CD4-positive, alpha-beta T cell treated with Interleukin-4 for 4 hours (primary cell): ENCODE measurements around the gene FGF3.

ENCODE experiments used
- DNase-seq: peaks from one replicate; pipeline ENCODE4 v3.0.0-alpha.2; 2020

The FGF3 gene

DNA sequence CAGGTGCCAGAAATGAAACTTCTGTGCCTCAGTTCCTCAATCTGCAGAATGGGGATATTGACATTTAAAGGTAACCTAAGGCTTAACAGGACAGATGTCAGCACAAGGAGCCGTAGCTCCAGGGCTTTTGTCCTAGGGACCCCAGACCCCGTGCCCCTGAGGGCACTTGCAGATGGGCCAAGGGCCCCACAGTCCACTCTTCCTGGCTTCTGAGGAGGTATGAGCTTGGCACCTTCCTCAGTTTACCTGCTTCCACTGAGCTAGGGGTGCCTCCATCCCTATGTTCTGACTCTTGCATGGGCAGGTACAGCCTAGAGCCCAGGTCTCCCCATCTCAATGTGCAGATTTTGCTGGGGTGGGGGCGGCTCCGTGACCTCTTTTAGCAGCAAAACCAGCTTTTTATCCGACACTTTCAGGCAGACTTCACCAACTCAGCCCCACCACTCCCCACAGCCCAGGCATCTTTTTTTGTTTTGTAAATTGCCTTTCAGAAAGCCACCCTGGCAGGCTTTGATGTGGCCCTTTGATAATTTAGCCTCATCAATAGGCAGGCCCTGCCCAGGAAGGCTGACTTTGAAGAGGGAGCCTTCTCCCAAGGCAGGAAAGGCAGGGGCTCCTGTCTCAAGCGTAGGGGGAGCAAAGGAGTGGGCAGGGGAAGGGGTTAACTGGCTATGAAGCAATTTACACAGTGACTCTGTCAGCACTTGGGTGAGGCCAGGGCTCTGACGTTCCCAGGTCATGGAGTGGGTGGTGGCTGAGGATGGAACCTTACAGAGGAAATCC lies 23.7 kb upstream of the FGF3 start:
- no peak for DNase-seq

DNA sequence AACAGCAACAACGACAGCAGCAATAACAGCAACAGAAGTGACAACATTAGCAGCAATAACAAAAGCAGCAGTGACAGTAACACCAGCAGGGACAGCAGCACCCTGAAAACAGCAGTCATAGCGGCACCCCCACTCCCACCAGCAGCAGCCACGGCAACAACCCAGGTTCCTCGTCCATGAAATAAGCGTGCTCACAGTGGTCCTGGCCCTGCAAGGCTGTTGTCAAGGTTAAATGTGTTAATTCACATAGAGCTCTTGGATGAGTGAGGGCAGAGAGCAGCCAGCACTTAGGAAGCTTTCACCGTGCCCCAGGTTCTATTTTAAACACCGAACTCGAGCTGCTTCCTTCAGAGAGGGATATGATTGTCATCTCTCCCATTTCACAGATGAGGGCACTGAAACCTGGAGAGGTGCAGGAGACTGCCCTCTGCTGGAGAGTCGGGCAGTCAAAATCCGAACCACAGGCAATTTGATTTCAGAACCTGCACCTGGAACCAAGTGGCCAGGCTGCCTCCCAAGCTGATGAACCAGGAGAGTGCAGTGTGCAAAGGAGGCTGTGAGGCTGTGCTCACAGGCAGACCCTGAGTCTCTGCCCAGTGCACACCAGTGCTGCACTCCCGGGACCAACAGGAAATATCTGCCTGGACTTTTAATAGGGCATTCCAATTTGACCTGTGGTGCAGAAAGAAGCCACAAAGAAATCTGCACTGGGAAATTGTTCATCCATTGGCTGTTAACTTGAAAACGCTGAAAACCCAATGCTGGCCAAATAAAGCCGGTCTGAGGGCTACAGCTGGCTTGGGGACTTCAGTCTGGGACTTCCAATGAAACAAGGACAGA lies 22.9 kb upstream of the FGF3 start:
- DNase-seq, result no peak

DNA sequence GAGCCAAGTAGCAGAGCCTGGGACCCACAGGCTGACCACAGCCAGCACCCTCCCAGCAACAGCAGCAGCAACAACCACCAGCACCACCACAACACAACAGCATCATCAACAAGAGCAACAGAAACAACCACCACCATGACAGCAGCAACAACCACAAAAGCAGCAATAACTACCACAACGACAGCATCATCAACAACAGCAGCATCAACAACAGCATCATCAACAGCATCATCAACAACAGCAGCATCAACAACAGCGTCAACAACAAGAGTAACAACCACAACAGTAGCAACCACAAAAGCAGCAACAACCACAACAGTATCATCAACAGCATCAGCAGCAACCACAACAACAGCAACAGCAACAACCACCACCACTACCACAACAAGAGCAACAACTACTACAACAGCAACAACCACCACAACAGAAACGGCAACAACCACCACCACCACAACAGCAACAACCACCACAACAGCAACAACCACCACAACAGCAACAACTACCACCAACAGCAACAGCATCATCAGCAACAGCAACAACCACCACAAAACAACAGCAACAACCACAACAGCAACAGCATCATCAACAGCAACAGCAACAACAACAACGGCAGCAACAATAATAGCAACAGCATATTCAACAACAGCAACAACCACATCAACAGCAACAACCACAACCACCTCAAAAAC lies 22.1 kb upstream of the FGF3 start:
- DNase-seq, result no peak

DNA sequence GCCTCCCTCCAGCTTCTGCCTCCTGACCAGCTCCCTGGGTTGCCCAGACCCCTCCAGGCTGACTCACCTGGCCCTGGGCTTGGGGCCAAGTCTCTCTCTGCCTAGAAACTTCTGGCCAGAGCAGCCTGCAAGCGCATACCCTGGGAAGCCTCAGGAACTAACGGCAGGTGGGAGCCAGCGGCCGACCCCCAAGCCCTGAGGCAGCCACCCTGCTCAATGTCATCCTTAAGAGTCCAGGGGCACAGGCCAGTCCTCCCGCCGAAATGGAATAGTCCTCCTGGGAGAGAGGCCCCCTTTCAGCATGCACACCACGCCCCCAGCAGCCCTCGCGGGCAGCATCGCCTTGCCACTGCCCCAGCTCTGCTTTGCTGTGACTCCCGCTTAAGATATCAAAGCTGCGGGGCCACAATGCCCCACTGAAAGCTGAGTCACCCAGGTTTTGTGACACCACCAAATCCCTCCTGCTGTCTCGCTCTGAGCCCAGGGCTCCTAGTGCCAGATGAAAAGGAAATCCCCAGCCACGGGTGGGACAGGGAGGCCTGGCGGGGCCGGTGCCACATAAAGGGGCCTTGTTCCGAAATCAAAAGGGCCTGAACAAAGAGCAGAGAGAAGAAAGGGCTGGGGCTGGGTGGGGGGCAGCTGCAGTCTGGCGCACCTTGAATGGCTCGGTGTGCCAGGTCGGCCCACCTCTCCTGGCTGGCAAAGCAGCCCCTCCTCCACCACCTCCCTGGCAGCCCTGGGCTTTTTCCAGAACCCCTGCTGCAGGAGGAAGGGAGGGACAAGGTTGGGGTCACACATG lies 21.4 kb upstream of the FGF3 start:
- DNase-seq, result no peak

DNA sequence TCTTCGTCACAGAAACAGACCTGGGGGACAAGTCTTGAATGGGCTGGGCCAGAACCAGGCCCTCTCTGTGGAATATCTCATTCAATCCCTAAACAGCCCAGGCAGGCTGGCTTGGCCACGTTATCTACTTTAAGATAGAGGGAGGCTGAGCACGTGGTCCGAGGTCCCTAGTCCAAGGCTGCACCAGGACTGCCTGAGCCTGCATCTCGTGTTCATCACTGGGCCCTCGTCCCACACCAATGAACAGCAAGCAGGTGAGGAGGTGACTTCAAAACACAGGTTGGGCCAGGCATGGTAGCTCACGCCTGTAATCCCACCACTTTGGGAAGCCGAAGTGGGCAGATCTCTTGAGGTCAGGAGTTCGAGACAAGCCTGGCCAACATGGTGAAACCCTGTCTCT lies 20.3 kb upstream of the FGF3 start:
- DNase-seq, result no peak

DNA sequence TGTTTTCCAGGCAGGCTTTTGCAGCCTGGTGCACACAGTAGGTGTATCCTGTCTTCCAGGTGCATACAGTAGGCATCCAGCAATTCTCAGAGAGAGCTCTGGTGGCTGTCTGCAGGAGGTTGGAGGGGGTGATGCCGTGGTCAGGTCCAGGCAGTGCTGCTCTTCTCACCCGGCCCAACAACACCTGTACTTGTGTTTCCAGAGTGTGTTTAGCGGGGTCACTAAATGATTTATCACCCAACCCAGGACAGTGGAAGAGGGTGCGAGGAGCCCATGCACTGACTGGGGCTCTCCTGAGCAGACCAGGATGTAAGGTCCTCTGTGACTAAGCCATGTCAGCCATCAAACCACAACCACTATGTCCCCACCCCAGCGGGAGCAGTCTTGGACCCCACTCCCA lies 18.6 kb upstream of the FGF3 start:
- no peak for DNase-seq

DNA sequence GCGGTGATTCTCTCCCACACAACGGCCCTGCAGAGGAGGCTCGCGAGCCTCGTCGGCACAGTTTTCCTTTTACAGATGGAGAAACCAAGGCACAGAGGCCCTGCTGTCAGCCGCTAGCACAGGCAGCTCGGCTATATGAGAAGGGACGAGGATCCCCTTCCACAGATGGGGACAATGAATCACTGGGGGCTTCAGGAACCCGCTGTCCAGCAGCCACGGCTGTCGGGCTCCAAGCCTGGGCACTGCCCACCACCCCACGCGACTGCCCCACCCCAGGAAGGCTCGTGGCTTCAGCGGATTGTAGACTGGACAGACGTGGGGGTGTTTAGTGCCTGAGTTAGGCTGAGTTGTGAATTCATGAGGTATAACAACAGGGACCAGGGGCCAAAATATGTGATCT lies 17.2 kb upstream of the FGF3 start:
- no peak for DNase-seq

DNA sequence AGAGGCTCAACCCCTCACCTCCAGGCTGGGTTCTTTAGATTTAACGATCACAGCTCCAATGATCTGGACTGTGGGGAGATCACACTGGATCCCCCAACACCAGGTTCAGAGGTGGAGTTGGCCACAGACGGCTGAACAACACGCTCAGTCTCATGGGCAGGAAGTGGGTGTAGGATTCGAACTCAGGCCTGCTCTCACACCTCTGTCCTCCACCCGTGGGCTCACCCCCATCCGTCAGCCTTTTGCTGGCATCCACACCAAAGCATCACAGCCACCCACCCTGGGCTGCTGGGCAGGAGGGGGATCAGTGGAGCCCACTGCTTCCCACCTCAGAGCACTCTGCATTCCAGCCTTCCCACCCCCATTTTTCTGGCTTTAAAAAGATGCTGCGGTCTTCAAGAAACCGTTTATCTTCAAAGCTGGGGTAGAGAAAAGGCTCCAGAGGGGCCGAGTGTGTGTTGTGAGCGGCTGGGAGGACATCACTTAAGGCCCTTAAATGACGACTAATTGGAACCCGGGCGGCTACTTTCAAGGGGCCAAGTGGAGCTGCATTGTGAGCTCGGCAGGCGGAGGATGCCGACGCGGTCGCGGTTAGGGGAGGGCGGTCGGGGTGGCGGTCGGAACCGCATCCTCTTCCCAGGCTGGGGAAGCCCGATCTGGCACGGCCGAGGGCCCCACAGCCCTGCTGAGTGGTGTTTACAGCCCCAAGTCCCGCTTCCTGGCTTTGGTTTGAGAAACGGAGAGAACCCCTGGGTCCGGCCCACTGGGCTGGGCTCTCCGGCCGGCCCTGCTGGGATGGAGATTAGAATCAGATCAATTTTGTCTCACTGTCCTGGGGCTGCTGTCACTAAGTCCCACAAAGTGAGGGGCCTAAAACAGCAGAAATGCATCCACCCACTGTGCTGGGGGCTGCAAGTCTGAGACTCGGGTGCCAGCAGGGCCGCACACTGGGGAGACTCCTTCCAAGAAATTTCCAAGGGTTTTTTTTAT lies 15.9 kb upstream of the FGF3 start:
- DNase-seq, result no peak

DNA sequence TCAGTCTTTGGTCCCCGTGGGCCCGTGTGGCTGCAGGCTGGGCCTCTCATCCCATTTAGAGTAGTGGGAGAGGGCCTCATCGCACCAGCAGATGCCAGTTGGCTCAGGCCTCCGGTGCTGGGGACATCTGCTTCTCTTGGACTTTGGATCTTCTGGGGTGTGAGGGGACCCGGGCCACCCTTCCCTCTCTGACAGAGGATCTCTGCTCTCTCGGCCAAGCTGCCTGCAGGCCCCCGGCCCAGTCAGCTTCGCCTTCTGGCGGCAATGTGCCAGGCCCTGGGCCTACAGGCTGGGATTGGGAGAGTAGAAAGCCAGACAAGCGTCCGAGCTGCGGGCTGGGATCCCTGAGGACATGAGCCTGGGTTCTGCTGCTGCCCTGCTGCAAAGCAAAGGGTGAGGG lies 15.0 kb upstream of the FGF3 start:
- no peak for DNase-seq

DNA sequence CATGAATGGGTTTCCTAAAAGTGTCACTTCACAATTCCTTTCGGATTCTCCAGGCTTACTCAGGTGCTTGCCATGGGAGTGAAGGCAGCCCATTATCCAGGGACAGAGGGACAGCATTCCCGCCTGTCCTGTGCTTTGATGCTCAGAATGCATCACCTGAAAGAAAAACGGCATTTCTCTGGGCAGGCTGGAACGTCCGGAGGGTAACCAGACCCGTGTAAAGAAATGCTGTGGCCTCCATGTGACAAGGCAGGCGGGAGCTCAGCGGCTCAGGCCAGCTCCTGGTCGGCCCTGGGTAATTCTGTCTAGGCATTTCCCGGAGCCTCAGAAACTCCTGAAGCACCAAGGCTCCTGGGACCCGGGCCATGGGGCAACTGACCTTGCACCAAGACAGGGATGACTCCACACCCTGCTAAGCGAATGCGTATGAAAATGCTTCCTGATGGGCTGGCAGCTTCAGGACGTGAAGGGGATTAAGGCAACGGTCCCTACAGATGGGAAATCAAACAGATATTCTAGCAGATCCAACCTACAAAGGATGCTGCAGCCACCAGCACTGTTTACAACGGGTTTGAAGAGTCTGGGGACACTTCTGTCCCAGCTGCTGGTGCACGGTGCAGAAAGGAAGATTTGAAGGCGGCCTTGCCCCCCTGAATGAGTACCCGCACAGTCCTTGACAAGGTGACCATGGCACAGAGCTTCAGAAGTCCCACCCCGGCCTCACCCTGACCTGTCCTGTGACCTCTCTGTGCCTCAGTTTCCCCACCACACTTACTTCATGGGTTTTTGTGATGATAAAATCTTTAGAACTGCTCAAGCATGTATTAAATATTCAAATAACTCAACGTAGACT lies 13.6 kb upstream of the FGF3 start:
- no peak for DNase-seq

DNA sequence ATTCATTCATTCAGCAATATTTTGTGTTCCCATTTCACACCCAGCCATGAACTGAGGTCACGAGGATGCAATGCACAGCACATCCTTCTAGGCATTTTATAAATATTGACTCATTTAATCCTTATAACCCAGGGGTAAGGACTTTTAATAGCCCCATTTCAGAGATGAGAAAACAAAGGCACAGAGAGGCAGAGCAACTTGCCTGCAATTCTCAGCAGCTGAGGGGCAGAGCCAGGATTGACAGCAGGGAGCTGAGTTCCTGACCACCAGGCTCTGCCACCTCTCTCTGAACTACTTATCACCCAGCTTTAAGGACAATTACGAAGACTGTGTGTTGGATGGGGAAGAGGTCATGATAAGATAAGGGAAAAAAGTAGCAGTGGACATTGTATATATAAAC lies 12.8 kb upstream of the FGF3 start:
- DNase-seq, result no peak

DNA sequence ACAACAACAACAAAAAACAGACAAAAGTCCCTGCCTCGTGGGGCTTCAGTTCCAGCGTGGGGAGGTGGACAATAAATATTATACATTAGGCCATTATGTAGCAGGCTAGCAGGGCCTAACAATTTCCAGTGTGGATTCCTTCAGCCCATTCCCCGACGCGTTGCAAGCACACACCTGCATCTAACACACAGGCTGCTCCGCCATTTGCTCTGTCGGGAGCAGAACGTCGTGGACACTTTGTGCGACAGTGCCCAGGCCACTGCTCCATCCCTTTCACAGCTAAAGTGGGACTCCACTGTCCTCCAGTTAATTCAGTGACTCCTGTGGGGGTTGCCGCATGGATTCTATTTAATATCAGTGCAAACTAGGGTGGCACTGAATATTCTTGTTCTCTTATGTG lies 10.9 kb upstream of the FGF3 start:
- no peak for DNase-seq

DNA sequence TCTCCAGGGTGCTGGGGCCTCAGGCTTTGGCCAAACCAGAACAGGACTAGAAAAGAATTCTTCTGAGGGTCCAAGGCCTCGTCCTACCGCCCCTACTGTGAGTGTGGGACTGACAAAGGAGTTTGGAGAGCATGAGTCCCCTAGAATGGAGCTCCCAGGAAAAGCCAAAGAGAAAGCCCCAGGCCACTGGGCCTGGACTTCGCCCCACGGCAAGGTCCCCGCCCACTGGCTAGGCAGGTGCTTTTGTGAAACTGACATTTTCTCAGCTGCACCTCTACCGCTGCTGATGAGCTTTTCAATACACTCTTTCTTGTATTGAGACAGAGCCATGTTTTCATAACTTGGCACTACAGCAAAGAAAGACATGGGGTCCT lies 9.7 kb upstream of the FGF3 start:
- no peak for DNase-seq

DNA sequence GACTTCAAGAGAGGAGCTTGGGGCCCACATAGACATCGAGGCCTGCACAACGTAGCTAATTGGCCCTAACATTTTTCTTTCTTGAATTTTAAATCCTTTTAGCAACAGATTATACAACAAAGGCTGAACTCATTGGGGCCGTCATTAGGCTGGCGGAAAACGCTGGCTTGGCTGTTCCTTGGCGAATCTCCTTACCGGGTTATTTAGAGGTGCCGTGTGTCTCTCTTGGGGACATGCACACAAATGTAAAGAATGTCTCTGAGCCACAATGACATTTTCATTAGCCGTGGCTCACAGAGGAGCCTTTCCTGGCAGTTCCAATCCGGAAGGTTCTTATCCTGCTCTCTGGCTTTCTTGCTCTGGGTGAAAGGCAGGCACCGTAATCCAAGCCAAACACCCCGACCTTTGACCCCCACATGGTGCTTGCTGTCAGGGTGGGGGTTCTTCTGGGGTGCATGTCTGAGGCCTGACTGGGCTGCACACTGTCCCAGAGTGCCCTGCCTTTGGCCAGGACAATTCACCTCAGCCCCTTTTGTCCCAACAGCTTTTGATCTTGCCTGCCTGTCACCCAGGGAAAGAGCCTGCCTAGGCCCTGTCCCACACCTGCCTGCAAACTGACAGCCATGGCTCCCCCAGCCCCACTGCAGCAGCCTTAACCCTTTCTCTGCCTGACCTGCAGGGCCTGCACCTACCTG lies 9.2 kb upstream of the FGF3 start:
- no peak for DNase-seq

DNA sequence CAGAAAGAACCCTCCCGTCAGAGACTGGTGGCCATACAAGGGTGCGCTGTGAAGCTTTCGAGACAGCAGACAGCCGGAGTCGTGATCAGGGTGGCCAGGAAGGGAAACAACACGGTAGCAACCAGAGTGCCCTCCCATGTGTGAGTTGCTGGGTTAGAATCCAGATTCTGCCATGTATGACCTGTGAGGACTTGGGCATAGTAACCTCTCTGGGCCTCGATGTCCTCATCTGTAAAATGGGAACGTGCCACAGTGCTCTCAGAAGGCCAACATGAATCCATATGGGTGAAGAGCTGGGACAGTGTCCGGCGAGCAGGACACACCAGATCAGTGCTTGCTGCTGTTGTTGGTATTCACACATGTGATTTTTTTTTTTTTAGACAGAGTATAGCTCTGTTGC lies 7.6 kb upstream of the FGF3 start:
- DNase-seq, result no peak

DNA sequence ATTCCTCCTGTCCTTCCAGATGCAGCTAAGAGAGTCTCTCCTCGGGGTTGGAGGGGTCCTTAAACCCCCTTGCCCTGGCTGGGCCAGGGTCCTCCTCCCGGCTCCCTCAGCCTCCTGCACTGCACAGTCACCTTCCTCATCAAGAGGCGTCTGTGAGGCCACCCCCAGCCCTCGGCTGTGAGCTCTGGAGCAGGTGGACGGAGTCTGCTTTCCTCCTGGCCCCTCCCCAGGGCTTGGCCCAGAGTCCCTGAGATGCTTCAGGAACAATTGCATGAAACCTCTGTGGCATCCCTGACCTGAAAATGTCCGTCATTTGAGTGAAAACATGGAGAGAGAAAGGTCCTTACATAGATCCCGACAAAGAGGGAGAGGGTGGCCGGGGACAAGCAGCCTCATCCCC lies 6.7 kb upstream of the FGF3 start:
- no peak for DNase-seq

DNA sequence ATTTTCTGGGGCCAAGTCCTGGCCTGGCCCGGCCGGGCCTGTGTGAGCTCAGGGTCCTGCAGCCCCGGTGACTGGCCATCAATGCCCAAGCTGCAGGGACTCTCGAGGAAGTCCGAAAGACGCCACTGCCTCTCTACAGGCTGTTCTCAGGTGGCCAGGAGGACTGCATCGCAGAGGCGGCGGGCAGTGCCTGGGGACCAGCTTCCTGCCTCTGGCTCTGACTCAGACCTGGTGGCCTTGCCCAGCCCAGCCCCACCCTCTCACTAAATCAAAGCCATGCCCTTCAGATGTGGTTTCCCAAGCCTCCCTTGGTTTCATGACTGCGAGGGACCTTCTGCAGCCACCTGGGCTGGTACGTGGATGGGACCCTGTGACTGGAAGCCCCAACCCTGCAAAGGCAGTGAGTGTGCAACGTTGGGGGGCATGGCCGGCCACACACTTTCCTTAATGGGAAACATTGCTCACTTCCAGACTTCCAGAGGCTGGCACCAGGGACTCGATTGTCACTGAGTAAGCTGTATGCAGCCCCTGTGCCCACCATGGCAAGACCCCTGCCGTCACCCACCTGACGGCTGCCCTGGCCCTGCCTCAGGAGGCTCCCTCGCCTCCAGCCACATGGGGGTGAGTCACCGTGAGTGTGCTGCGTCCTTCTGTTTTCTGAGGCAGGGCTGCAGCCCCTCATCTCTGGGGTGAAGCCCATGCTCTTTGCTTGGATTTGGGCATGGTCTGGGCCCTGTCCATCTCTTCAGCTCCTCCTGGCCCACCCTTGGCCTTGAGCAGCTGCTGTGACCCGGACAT lies 6.0 kb upstream of the FGF3 start:
- no peak for DNase-seq

DNA sequence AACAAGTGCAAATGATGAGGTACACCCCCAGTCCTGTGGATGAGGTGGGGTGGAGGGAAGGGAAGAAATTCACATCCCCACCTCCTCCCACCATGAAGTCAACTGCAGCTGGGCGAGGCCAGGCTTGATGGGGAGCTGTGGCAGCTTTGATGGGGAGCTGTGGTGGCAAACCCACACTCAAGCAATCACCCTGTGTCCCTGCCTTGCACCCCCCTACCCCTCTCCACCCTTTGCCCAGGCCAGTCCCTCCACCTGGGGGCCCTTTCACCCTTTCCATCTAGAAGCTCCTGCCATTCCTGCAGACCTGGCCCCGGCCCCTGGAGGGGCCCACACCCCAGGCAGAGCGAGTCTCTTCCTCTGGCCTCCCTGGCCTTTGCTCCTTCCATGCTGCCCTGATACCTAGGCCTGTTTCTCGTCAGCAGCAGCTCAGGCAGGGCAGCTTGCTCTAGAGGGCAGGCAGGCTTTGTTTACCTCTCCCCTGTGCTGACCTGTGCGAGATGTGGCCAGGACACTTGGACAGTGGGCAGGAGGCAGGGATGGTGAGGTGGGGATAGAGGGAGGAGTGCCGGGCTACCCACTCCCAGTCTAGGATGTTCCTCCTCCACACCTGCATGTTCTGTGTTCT lies 4.5 kb upstream of the FGF3 start:
- no peak for DNase-seq
